HG03025 (cell line): ENCODE data around the gene CPEB3.

Experiments
- ATAC-seq: cut with Tn5 transposase; IDR thresholded peaks from one replicate; pipeline ENCODE4 v1.9.1; 2021; ENCODE audit warnings: mild to moderate bottlenecking, moderate library complexity; ENCODE audit not compliant: unreplicated experiment, low FRiP score

CPEB3 gene

GRCh38 chr10:92110039-92110794, 180.7 kb downstream of the CPEB3 start:
- ATAC-seq = no peak

- ATAC-seq = no peak
Measured at GRCh38 chr10:92108747-92109146, 182.1 kb downstream of the CPEB3 start.

GRCh38 chr10:92108120-92108519, 182.8 kb downstream of the CPEB3 start:
- no peak for ATAC-seq

DNA sequence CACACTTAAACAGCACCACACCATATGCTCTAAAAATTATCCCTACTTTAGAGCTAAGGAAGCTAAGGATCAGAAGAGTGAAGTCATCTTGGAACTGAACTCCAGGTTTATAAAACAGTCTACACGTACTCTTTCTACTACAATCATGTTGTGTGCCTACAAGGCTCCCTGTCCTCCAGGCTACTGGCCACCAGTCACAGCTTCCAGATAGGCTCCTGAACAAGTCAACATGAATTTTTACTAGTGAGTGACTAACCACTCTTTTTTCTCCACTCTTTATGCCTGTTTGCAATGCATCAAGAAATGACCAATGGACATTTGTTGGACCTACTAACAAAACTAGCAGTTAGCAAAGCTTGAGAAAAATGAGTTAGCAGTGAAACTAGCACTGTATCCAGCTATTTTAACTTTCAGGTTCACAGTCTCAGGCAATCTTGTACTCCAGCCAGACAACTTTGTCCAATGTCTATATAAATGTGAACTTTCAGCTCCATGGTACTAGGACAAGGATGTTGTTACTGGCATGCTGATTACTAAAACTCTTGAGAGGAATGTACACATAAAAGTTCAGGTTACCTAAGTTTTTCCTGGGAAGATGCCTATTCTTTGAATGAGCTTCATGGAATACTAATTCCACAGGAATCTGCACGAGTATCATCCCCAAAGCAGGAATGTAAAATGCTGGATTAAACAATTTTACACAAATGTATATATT, 187.3 kb downstream of the CPEB3 start:
- ATAC-seq = no peak

DNA sequence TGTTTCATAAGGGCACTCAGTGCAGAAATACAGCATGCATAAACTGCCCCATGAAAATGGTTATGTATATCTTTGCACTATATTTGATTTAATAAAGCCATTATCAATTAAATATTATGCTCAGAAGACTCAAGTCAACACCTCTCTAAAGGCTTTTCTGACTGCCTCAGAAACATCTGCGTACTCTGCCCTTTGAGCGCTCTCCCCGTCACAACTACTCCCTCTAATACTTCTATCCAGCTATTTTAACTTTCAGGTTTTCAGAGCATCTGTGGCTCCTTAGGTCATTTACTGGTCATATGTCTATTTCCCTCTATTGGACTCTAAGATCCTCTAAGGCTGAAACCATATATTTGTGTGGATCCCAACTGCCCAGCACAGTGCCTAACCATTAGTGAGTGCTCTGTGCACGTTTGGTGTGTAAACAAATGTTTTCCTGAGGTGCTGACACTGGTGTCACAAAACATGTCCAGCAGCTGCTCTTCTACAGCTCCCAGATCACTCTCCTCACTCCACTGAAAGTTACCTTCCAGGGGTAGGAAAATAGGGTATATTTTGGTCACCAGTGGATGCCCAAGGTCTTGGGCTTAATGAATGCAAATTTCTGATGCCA, 188.2 kb downstream of the CPEB3 start:
- ATAC-seq = no peak

DNA sequence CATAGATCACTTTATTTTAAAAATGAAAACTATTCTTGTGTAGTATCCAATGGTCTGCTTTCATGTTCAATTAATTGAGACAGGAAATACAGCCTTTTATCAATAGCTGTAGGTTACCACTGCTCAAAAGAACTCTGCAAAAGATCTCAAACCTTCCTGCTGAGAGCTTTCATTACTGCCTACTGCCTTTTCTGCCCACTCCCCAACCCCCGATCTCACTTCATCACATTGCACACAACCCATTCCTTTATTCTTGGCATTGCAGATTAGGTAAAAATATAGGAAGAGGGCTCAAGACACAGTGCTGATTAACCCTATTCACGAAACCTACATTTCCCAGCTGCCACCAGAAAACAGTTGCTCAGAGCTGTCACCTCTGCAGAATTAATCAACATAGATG, 195.9 kb downstream of the CPEB3 start:
- no peak for ATAC-seq

DNA sequence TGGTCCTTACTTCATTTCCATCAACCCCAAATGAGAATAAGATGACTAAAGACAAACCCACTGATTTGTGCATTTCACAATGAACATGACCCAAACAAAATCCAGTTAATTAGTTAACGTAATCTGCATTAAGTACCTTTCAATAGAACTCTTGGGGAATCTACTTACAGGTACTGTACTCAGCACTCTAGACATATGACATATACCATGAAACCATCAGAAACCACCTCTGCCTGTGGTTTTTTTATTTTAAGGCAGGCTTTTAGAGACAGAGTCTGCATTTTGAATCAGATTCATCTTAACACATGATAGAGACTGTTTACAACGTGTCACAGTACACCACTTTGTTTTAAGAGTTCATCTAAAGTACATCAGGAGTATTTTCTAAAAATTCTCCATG, 198.9 kb downstream of the CPEB3 start:
- no peak for ATAC-seq

GRCh38 chr10:92087750-92088395, 203.0 kb downstream of the CPEB3 start:
- ATAC-seq = peak; percentile 96

GRCh38 chr10:92082583-92083280, 208.1 kb downstream of the CPEB3 start:
- no peak for ATAC-seq

DNA sequence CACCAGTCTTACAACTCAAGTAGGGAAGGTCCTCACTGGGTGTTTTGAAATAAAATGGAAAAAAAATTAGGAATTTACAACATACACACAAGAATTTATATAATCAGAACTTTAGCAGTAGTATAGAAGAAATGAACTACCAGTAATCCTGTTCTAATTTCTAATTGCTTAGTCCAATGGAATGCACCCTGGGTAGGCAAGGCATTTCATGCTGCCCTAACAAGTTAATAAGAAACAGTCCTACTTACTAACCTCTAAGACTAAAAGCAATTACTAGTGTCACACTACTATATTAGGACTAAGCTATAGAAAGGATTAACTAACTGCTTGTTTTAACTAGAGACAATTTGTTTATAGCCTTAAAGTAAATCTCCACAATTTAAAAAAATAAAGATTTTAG, 209.2 kb downstream of the CPEB3 start:
- no peak for ATAC-seq

DNA sequence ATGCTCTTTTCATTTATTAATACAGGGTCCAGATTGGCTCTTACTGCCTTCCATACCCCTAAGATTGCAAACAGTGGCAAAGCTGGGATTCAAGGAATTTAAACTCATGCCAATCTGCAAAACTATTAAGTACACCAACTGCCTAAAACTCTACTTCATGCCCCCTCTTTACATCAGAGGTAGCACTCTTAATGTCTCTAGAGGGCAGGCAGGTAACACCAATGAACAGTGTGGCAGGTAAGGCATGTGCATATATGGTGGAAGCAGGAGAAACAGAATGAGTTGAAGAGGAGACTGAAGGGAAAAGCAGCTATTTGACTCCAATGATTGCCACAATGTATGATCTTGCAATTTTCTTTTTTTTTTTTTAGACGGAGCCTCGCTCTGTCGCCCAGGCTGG, 210.6 kb downstream of the CPEB3 start:
- ATAC-seq = no peak

- ATAC-seq = no peak
Measured at GRCh38 chr10:92079003-92079402, 211.9 kb downstream of the CPEB3 start.

DNA sequence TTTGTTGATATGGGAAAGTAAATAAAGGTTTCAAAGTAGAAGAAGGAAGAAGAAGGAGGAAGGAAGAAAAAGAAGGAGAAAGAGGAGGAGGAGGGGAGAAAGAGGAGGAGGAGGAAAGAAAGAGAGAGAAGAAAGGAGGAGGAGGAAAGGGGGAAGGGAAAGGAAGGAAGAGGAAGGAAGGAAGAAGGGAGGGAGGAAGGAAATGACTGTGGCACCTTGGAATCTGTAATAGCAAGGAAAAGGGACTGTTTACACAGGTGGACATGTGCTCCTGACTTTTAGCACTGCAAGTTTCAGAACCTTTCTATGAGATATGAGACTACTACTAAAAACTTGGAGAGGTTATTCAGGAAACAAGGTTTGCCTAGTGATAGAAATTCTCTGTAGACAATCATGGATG, 214.2 kb downstream of the CPEB3 start:
- no peak for ATAC-seq

- ATAC-seq = no peak
Measured at GRCh38 chr10:92075829-92076228, 215.0 kb downstream of the CPEB3 start.

DNA sequence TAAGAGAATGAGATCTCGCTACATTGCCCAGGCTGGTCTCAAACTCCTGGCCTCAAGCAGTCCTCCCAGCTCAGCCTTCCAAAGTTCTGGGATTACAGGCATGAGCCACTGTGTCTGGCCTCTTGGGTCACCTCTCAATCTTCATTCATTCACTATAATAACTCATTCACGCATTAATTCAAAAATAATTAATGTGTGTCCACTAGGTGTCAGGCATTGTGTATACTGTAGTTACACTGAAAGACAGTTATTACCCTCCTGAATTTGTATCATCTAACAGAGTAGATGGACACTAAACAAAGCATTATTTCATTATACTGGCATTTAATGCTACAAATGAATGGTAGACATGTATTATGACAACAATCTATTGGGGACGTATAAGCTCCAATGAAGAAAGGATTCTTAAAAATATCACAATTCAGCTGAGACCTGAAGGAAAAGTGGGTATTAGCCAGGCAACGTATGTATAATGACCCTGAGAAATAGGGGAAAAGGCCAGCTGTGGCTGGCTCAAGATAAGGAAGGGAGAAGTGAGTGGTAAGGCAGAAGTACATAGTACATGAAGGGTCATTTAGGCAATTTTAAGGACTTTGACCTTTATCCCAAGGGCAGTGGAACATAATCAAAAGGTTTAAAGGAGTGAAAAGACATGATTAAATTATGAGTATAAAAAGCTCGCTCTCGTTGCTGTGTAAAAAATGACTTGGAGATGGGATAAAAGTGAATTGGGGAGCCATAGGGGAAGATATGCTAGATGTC, 216.6 kb downstream of the CPEB3 start:
- no peak for ATAC-seq

DNA sequence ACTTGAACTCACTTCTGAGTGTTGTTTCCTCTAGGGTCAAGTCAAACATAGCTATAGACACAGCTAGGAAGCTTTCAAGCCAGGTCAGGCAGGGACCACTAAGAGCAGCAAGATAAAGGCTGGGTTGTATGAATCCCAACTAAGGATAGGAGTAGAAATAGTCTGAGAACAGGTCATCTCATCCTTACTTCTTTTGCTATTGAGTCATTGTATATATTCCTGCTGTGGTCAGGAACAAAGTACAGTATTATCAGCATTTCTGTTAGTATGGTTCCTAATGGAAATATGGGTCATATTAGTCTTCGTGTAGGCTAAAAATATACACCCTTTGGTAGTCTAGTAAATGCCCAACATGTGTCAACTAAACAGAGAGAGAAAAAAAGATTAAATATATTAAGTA, 222.0 kb downstream of the CPEB3 start:
- no peak for ATAC-seq

DNA sequence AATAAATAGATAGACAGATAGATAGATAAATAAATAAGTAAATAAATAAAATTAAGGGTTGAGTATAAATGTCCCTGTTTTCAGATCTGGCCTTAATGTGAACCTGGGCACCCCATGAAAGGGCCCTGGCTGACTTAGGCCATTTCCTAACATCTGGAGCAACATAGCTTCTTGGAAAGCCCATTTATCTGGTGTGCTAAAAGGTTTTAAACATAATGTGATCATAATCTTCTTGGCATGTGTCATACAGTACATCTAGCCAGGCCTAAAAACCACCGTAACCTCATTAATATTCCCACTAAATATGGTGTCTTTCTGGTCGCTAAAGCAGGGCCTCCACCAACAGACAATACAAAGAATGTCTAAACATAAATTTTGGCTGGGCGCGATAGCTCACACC, 224.5 kb downstream of the CPEB3 start:
- no peak for ATAC-seq

DNA sequence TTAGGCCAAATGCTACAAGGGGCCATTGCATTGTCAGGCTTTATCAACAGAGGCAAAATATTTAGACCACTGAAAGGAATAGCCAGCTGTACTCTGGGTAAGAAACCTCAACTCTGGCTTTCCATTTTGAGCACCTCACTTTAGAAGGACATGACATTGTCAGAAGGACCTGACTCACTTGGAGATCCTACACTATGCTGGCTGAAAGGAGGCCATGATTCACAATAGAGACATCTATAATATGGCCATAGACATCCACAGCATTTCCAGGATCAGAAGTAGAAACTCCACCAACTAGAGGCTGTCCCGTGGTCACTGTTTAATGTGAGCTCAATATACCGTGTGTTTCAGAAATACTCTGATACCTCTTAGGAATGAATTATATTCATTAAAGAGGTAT, 226.4 kb downstream of the CPEB3 start:
- no peak for ATAC-seq

DNA sequence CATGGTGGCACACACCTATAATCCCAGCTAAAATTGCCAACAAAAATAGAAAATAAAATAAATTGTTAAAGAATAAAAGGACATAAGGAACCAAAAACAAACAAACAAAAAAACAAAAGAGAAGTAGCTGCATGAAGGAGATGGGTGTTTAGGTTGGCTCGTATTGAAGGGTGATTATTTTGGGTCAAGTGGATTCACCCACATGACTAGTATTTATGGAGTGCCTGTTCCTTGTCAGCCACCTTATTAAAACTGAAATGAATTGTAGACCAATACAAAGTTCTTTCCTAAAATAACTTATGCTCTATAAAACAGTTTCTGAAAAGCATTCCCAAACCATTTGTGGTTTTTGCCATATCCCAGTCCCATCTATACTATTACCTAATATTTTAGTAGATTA, 228.6 kb downstream of the CPEB3 start:
- ATAC-seq = no peak

DNA sequence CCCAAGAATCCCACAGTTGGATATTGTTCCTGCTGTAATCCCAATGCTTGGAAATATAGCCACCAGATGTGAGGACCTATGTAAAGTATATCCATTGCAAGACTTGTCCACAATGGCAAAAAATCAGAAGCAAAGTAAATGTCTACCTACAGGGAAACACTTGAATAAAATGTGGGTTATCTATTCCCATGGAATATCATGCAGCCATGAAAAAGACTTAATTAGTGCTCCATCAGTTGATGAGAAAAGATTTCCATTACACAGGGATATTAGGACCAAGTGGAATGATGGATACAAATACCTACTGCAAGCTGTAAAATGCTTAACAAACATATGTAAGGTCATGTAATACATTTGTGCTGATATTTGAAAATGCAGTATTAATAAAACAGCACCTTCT, 236.1 kb downstream of the CPEB3 start:
- no peak for ATAC-seq
